A172 (cell line): ENCODE results near the gene OCA2. TPM values are rescaled to one million over a fixed set of nuclear protein-coding genes. Genes with fewer than 3 reads are reported as not detected.
A peak's percentile ranks its signal among the peaks of the same experiment; 100 is the strongest.

ENCODE experiments used
- DNase-seq: peaks from one replicate; pipeline ENCODE4 v3.0.0-alpha.2; 2015; ENCODE audit warnings: low spot score
- total RNA-seq: library from RNA; depleted of rRNA; stranded (reverse); fragments of >200 nt; shearing (Covaris generic); gene quantifications from 2 replicates; pipeline ENCODE4 v1.2.3, GENCODE V29; 2014

The OCA2 gene
- total RNA-seq, 1 experiment from 2014 or later = not detected

- DNase-seq = no peak
Observed at GRCh38 chr15:27847775-27848710, 251.1 kb downstream of the OCA2 start.

GRCh38 chr15:27846722-27847395 is 252.3 kb downstream of the OCA2 start:
- DNase-seq = no peak

GRCh38 chr15:27845535-27846369 is 253.4 kb downstream of the OCA2 start:
- DNase-seq = no peak

- peak; percentile 38 for DNase-seq
Observed at GRCh38 chr15:27844018-27844666, 255.0 kb downstream of the OCA2 start.

- no peak for DNase-seq
Observed at GRCh38 chr15:27843146-27843545, 256.0 kb downstream of the OCA2 start.

GRCh38 chr15:27842526-27842925 is 256.6 kb downstream of the OCA2 start:
- no peak for DNase-seq

GRCh38 chr15:27835233-27835939 is 263.7 kb downstream of the OCA2 start:
- no peak for DNase-seq

- DNase-seq = no peak
Observed at GRCh38 chr15:27834684-27835083, 264.4 kb downstream of the OCA2 start.

- no peak for DNase-seq
Observed at GRCh38 chr15:27833974-27834373, 265.1 kb downstream of the OCA2 start.

GRCh38 chr15:27833178-27833577 is 265.9 kb downstream of the OCA2 start:
- no peak for DNase-seq

- DNase-seq = no peak
Observed at GRCh38 chr15:27832237-27832596, 266.9 kb downstream of the OCA2 start.

- no peak for DNase-seq
Observed at GRCh38 chr15:27831384-27832236, 267.5 kb downstream of the OCA2 start.

- no peak for DNase-seq
Observed at GRCh38 chr15:27828746-27829145, 270.4 kb downstream of the OCA2 start.

GRCh38 chr15:27826902-27827714 is 272.0 kb downstream of the OCA2 start:
- DNase-seq = no peak

- DNase-seq = no peak
Observed at GRCh38 chr15:27826411-27826810, 272.7 kb downstream of the OCA2 start.

- no peak for DNase-seq
Observed at GRCh38 chr15:27824841-27825422, 274.2 kb downstream of the OCA2 start.

GRCh38 chr15:27821273-27821672 is 277.8 kb downstream of the OCA2 start:
- DNase-seq = no peak

- DNase-seq = no peak
Observed at GRCh38 chr15:27820722-27821121, 278.4 kb downstream of the OCA2 start.

GRCh38 chr15:27820232-27820631 is 278.9 kb downstream of the OCA2 start:
- no peak for DNase-seq
